ENCODE data around the gene SEC23B. TPM values are rescaled to one million over a fixed set of nuclear protein-coding genes. Genes with fewer than 3 reads are reported as not detected.

SEC23B gene
- total and polyA plus RNA-seq, 10 of the 15 experiments (the other 5 are each of a cell fraction or from before 2014, with no cell fraction given) = 49.1 to 121 (median 75.6) TPM

DNA sequence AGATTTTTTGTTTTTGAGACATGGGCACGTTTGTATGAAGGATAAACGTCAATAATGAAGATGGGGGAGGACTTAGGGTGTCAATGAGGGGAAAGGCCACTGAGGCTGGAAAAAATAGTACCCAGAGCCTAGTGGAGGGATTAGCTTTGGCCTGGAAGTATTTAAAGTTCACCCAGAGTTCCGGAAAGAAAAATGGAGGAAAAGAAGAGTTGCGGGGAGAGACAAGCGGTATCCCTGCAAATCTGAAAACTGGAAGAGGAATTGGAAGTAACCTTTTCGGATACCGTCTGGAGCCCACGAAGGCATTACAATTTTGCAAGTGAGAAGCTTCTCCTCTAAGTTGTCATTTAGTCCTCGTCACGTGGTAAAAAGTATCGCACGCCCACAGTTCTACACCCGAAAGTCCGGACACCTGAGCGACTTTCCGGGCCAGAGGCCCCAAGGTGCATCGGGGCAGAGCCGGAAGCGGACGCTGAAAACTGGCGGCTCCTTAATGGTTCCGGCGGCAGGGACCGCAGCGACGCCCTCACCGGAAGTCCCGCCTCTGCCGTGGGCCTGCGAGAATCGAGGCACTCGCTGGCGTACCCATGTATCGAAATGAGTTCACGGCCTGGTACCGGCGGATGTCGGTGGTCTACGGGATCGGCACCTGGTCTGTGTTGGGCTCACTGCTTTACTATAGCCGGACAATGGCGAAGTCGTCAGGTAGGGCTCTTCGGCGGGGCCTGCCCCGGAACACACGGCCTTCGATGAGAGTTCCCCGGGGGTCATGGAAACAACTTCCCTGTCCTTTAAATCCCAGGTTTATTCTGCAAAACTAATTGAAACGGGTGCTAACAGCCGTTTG lies 59.4 kb downstream of the SEC23B start, which contains the start of gene SMIM26 (continued):
- TF ChIP-seq BCL11A (IDR thresholded peaks at IDR 0.05; ENCODE audit: low read depth, low read length) (no peak), PAX5 (IDR thresholded peaks at IDR 0.05; ENCODE audit: borderline replicate concordance, low read depth, low read length) (no peak; the same call in 1 of the 2 replicates), CBFB (IDR thresholded peaks at IDR 0.05; ENCODE audit: low read depth) (peak; percentile 55; the same call in 1 of the 2 replicates), CREM (IDR thresholded peaks at IDR 0.05; ENCODE audit: low read depth) (peak; percentile 67), FOXK2 (IDR thresholded peaks at IDR 0.05) (peak; percentile 53), GATAD2B (conservative IDR thresholded peaks at IDR 0.05; ENCODE audit: low read depth) (peak; percentile 66; the same call in 1 of the 2 replicates), BRCA1 (IDR thresholded peaks at IDR 0.05; ENCODE audit: low read depth, low read length) (no peak), CEBPB (IDR thresholded peaks at IDR 0.05; ENCODE audit: borderline replicate concordance in 1 of 2, low read depth in 2 of 2, low read length in 2 of 2) (no peak), STAT1 (conservative IDR thresholded peaks at IDR 0.05) (no peak), RB1 (IDR thresholded peaks at IDR 0.05; ENCODE audit: borderline replicate concordance) (0 out of 2 replicates have a peak, but pooled peaks have one; percentile 65), SUZ12 (IDR thresholded peaks at IDR 0.05; ENCODE audit: unreplicated experiment) (no peak), MTA3 (IDR thresholded peaks at IDR 0.05; ENCODE audit: borderline replicate concordance, low read length) (no peak; the same call in 1 of the 2 replicates), MYB (IDR thresholded peaks at IDR 0.05; ENCODE audit: borderline replicate concordance, low read depth, low read length) (no peak), NR2C1 (IDR thresholded peaks at IDR 0.05) (peak; percentile 90), TCF12 (IDR thresholded peaks at IDR 0.05; ENCODE audit: low read depth, low read length) (0 out of 2 replicates have a peak, but pooled peaks have one; percentile 20), CHD4 (IDR thresholded peaks at IDR 0.05) (no peak), MTA2 (IDR thresholded peaks at IDR 0.05; ENCODE audit: low read depth) (peak; percentile 32; the same call in 1 of the 2 replicates), LARP7 (IDR thresholded peaks at IDR 0.05) (peak; percentile 86)
- TF ChIP-seq, protein P1, sequence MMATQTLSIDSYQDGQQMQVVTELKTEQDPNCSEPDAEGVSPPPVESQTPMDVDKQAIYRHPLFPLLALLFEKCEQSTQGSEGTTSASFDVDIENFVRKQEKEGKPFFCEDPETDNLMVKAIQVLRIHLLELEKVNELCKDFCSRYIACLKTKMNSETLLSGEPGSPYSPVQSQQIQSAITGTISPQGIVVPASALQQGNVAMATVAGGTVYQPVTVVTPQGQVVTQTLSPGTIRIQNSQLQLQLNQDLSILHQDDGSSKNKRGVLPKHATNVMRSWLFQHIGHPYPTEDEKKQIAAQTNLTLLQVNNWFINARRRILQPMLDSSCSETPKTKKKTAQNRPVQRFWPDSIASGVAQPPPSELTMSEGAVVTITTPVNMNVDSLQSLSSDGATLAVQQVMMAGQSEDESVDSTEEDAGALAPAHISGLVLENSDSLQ (IDR thresholded peaks at IDR 0.05) = peak; percentile 79
- TF ChIP-seq, protein P2, sequence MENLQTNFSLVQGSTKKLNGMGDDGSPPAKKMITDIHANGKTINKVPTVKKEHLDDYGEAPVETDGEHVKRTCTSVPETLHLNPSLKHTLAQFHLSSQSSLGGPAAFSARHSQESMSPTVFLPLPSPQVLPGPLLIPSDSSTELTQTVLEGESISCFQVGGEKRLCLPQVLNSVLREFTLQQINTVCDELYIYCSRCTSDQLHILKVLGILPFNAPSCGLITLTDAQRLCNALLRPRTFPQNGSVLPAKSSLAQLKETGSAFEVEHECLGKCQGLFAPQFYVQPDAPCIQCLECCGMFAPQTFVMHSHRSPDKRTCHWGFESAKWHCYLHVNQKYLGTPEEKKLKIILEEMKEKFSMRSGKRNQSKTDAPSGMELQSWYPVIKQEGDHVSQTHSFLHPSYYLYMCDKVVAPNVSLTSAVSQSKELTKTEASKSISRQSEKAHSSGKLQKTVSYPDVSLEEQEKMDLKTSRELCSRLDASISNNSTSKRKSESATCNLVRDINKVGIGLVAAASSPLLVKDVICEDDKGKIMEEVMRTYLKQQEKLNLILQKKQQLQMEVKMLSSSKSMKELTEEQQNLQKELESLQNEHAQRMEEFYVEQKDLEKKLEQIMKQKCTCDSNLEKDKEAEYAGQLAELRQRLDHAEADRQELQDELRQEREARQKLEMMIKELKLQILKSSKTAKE (IDR thresholded peaks at IDR 0.05; ENCODE audit: low read depth, poor library complexity, severe bottlenecking) = no peak
- TF ChIP-seq, protein P3, sequence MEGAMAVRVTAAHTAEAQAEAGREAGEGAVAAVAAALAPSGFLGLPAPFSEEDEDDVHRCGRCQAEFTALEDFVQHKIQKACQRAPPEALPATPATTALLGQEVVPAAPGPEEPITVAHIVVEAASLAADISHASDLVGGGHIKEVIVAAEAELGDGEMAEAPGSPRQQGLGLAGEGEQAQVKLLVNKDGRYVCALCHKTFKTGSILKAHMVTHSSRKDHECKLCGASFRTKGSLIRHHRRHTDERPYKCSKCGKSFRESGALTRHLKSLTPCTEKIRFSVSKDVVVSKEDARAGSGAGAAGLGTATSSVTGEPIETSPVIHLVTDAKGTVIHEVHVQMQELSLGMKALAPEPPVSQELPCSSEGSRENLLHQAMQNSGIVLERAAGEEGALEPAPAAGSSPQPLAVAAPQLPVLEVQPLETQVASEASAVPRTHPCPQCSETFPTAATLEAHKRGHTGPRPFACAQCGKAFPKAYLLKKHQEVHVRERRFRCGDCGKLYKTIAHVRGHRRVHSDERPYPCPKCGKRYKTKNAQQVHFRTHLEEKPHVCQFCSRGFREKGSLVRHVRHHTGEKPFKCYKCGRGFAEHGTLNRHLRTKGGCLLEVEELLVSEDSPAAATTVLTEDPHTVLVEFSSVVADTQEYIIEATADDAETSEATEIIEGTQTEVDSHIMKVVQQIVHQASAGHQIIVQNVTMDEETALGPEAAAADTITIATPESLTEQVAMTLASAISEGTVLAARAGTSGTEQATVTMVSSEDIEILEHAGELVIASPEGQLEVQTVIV (IDR thresholded peaks at IDR 0.05; ENCODE audit: borderline replicate concordance, partially characterized antibody) = peak; percentile 64
- TF ChIP-seq, protein P4, sequence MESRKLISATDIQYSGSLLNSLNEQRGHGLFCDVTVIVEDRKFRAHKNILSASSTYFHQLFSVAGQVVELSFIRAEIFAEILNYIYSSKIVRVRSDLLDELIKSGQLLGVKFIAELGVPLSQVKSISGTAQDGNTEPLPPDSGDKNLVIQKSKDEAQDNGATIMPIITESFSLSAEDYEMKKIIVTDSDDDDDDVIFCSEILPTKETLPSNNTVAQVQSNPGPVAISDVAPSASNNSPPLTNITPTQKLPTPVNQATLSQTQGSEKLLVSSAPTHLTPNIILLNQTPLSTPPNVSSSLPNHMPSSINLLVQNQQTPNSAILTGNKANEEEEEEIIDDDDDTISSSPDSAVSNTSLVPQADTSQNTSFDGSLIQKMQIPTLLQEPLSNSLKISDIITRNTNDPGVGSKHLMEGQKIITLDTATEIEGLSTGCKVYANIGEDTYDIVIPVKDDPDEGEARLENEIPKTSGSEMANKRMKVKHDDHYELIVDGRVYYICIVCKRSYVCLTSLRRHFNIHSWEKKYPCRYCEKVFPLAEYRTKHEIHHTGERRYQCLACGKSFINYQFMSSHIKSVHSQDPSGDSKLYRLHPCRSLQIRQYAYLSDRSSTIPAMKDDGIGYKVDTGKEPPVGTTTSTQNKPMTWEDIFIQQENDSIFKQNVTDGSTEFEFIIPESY (IDR thresholded peaks at IDR 0.05) = no peak
- TF ChIP-seq, protein P5, sequence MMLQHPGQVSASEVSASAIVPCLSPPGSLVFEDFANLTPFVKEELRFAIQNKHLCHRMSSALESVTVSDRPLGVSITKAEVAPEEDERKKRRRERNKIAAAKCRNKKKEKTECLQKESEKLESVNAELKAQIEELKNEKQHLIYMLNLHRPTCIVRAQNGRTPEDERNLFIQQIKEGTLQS (IDR thresholded peaks at IDR 0.05; ENCODE audit: borderline replicate concordance, extremely low read depth, low read depth, low read length) = no peak
